Measurements from ENCODE around the gene CUBN.

GRCh38 chr10:16867990-16868389, 261.6 kb downstream of the CUBN start:
- TF ChIP-seq, protein P1, sequence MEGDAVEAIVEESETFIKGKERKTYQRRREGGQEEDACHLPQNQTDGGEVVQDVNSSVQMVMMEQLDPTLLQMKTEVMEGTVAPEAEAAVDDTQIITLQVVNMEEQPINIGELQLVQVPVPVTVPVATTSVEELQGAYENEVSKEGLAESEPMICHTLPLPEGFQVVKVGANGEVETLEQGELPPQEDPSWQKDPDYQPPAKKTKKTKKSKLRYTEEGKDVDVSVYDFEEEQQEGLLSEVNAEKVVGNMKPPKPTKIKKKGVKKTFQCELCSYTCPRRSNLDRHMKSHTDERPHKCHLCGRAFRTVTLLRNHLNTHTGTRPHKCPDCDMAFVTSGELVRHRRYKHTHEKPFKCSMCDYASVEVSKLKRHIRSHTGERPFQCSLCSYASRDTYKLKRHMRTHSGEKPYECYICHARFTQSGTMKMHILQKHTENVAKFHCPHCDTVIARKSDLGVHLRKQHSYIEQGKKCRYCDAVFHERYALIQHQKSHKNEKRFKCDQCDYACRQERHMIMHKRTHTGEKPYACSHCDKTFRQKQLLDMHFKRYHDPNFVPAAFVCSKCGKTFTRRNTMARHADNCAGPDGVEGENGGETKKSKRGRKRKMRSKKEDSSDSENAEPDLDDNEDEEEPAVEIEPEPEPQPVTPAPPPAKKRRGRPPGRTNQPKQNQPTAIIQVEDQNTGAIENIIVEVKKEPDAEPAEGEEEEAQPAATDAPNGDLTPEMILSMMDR (conservative IDR thresholded peaks at IDR 0.05 in 1 of 2, IDR thresholded peaks at IDR 0.05 in 1 of 2; ENCODE audit: extremely low read depth in 1 of 2, insufficient read depth in 1 of 2, low read depth in 1 of 2, low read length in 2 of 2) = no peak
- TF ChIP-seq EZH2 (IDR thresholded peaks at IDR 0.05; ENCODE audit: borderline replicate concordance, low read length) = no peak

Measured in mammary epithelial cell (primary cell).